ENCODE data around the gene TNS1.

TNS1 gene

GRCh38 chr2:217978536-217979150, 24.2 kb downstream of the TNS1 start:
- Histone ChIP-seq H3K4me1 (ENCODE audit: control insufficient read depth in 1 of 2, insufficient read depth in 1 of 2, low read depth in 1 of 2, low read length in 1 of 2) (no peaks in the 10 kb centered on the region), H3K9me3 (no peaks in the 10 kb centered on the region), H3K4me3 (ENCODE audit: low read depth in 1 of 2, low read length in 1 of 2) (no peak overlapping the region), H3K36me3 (no peaks in the 10 kb centered on the region), H3K27me3 (no peaks in the 10 kb centered on the region), H3K27ac (no peak overlapping the region)
- no peak for TF ChIP-seq CTCF (IDR thresholded peaks at IDR 0.05)

DNA sequence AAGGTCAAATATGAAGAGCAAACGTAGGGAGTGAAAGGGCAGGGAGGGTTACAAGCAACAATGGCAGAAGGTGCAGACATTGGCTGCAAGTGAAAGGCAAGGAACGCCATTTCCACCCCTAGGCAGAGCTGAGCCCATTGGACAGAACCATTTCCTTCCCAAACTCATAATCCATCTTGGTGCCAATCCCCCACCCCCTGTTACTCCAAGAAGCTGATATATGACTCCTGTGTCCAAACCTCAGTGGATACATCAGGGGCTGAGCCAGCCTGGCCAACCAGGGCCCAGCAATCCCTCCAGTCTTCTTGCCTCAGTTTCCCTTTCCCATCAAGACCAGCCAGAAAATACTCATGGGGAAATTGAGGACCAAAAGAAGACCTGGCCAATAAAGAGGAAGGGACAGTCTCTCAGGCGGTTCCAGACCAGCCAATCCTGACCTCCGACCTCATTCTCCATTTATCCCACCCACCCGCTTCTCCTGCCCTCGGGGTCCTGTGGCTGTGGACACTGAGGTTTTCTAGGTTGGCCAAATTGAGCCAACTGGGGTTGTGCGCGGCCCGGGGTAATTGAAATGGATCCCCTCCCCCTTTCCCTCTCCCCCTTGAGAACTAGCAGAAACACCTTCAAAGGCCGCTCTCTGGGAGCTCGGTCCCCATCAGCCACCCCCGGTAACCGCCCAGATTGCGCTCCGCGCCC, 24.8 kb downstream of the TNS1 start:
- Histone ChIP-seq H3K4me1 (ENCODE audit: control insufficient read depth in 1 of 2, insufficient read depth in 1 of 2, low read depth in 1 of 2, low read length in 1 of 2) (no peaks in the 10 kb centered on the region), H3K36me3 (no peaks in the 10 kb centered on the region), H3K9me3 (no peaks in the 10 kb centered on the region), H3K27ac (no peak overlapping the region), H3K4me3 (ENCODE audit: low read depth in 1 of 2, low read length in 1 of 2) (no peak overlapping the region), H3K27me3 (no peaks in the 10 kb centered on the region)
- no peak for TF ChIP-seq CTCF (IDR thresholded peaks at IDR 0.05)

- Histone ChIP-seq H3K27me3 (no peaks in the 10 kb centered on the region), H3K9me3 (no peaks in the 10 kb centered on the region), H3K27ac (no peak overlapping the region), H3K4me3 (ENCODE audit: low read depth in 1 of 2, low read length in 1 of 2) (no peak overlapping the region), H3K4me1 (ENCODE audit: control insufficient read depth in 1 of 2, insufficient read depth in 1 of 2, low read depth in 1 of 2, low read length in 1 of 2) (no peaks in the 10 kb centered on the region), H3K36me3 (no peaks in the 10 kb centered on the region)
- no peak for TF ChIP-seq CTCF (IDR thresholded peaks at IDR 0.05)
Measured at GRCh38 chr2:217976301-217976700, 26.5 kb downstream of the TNS1 start.

- Histone ChIP-seq H3K4me3 (ENCODE audit: low read depth in 1 of 2, low read length in 1 of 2) (no peak overlapping the region), H3K4me1 (ENCODE audit: control insufficient read depth in 1 of 2, insufficient read depth in 1 of 2, low read depth in 1 of 2, low read length in 1 of 2) (no peaks in the 10 kb centered on the region), H3K9me3 (no peaks in the 10 kb centered on the region), H3K27ac (no peak overlapping the region), H3K36me3 (no peaks in the 10 kb centered on the region), H3K27me3 (no peaks in the 10 kb centered on the region)
- no peak for TF ChIP-seq CTCF (IDR thresholded peaks at IDR 0.05)
Measured at GRCh38 chr2:217975626-217976025, 27.2 kb downstream of the TNS1 start.

GRCh38 chr2:217974389-217975005, 28.3 kb downstream of the TNS1 start:
- Histone ChIP-seq H3K9me3 (no peaks in the 10 kb centered on the region), H3K4me1 (ENCODE audit: control insufficient read depth in 1 of 2, insufficient read depth in 1 of 2, low read depth in 1 of 2, low read length in 1 of 2) (no peaks in the 10 kb centered on the region), H3K27ac (no peak overlapping the region), H3K4me3 (ENCODE audit: low read depth in 1 of 2, low read length in 1 of 2) (no peak overlapping the region), H3K36me3 (no peaks in the 10 kb centered on the region), H3K27me3 (no peaks in the 10 kb centered on the region)
- TF ChIP-seq CTCF (IDR thresholded peaks at IDR 0.05): no peak

Data from neutrophil (primary cell).